HG03103 (cell line): ENCODE measurements around the gene GMPR2.

Source experiments
- ATAC-seq: cut with Tn5 transposase; IDR thresholded peaks from one replicate; pipeline ENCODE4 v1.9.1; 2021; ENCODE audit warnings: low read depth; ENCODE audit not compliant: unreplicated experiment

The GMPR2 gene

DNA sequence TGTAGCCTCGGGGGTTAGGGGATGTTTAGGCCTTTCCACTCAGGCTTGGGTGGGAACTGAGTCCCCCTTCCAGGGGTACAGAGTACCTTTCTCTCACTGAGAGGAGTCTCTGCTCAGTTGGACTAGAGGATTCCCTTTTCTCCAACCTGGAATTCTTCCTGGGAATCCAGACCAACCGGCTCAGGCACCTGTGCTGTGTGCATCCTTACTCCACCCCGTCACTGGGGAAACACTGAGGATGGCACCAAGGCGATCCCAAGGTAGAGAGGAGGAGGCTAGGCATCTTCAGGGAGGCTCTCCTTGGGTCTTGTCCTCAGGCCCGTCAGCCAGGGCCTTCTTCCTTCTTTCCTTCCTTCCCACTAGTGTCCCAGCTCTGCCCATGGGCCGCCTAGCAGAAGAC, 31.1 kb downstream of the GMPR2 start:
- no peak for ATAC-seq

DNA sequence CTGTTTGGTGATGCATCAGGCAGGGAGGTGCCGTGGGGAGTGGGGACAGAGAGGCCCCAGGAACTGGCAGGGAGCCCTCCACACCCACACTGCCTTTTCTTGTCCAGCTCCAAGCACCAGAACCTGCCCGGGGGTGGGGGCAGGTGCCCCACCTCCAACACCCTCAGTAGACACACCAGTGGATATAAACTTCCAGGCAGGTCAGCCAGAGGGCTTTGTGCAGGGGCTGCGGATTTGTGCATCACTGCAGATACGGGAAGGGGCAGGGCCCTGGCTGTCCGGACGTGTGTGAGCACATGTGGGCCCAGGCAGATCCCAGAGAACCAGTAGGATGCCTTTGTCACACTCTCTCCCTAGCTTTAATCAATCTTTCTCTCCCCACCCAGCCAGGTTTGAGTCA, 31.6 kb downstream of the GMPR2 start:
- no peak for ATAC-seq

DNA sequence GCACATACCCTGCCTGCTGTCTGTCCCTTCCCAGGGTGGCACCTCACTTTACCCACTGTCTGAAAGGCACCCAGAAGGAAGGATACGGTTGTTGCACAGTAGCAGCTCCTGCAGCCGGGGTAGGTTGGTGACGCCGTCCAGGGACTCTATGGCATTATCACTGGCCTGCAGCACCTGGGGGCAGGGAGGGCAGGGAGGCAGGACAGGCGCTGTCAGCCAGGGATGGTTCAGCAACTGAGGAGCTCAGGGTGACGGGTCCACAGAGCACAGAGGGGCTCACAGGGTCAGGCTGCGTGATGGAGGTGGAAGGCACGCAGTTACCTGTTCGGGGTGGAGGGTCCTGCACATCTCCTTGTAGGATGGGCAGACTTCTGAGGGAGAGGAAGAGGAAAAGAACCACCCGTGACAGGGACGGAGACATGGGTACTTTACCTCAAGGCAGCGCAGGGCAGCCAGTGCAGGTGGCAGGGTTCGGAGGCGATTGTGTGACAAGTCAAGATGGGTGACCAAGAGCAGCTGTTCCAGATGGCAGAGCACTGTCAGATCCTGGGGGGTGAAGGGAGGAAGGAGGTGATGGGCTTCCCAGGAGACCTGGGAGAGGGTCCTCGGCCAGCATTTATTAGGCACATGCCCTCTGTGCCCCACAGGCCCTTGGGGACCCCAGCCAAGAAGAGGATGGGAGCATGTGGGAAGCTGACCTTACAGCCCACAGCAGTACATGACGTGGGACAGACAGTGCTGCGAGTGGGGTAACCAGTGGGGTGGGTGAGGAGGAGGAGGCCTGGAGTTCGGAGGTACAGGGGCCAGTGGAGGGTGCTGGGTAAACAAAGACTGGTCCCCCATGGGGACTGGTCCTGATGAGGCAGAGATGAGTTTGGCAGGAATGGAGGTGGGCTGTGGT, 33.9 kb downstream of the GMPR2 start:
- ATAC-seq = no peak

DNA sequence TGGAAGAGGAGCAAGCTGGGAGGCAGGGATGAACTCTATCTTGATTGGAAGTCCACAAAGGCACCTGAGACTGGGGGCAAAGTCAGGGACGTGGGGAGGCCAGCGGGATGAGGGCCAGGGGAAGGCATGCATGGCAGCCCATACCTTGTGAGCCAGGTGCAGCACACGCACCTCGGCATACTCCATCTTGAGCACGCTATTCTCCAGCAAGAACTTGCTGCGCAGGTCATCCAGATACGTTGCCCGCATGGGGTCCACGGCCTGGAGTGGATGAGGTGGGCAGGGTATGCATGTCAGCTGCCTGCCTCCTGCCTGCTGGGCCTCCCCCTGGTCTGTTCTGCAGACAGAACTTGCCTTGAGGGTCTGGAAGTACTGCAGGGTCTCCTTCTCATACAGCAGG, 34.8 kb downstream of the GMPR2 start:
- no peak for ATAC-seq

DNA sequence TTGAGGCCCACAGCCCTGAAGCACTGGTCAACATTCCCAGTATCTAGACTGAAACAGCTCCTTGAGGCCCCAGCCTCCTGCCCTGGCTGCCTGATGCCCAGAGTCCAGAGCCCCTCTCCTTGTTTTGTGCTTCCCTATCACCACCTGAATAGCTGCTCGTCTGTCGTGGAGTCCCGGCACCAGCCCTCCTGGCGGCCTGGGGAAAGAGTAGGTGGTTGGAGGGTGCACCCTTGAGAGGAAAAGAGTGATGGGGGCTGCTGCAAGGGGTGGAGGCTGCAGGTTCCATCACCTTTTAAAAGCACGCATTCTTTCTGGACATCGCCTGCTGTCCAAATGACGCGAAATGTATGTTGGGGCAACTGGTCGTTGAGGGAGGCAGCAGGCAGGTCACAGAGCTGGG, 35.5 kb downstream of the GMPR2 start:
- no peak for ATAC-seq

DNA sequence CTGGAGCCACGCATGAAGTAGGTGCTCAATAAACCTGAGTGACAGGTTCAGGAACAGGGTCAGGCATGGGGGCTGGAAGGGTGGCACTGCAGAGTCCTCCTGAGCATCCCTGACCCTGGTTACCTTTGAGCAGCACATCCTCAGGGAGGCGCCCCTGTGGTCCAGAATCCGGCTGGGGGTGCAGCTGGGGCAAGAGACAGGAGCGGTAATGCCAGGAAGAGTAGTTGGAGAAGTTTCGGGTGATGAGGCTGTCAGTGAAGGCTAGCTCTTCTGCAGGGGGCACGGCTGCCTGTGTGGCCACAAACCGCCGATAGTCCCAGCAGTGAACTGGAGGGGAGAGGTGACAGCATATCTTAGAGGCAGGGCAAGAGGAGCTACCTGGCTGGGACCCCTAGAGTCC, 36.6 kb downstream of the GMPR2 start:
- no peak for ATAC-seq

DNA sequence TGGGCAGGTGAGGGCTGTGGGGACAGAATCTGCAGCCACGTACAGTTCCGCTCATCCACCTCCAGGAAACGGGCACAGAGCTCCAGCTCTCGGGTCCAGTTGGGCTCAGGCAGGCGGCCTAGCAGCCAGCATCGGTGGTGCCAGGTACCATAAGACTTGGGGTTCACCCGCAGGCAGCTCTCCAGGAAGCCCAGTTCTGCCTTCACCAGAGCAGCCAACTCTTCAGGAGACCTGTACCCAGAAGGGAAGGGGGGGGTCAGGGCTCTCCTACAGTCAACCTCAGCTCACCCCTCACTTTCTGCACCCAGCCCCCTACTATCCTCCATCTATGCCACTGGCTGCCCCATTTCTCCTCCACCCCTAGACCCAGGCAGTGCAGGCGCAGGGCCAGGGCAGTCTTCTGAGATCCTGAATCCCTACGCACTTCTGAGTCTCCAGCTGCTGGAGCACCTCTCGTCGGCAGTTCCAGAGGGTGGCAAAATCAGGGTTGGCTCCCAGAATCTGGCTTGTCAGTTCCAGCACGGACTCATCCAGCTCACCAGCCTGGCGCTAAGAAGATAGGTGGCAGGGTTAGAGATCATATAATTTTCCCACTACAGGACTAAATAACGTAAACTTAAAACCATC, 37.3 kb downstream of the GMPR2 start:
- no peak for ATAC-seq

DNA sequence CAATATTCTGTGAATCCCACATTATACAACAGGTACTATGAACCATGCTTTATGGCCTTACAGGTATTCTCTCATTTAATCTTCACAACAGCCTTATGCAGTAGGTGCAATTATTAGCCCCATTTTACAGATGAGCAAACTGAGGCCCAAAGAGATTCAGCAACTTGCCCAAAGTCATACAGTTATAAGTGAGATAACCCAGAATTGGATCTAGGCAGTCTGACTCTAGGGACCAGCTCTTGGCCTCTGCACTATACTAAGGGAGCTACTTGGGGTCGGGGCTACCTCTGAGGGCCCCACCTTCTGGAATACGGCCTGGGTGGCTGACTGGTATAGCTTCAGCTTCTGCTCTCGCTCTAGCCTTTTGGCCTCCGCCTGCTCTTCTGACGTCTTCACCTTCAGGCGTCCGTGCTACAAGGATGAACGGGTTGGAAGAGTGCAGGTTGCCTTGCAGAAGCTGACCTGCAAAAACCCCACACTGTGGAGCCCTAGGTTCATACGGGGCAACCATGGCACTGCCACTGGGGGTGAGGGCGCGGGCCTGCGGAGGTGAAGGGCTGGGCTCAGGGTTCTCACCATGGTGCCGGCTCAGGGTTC, 37.9 kb downstream of the GMPR2 start:
- no peak for ATAC-seq

DNA sequence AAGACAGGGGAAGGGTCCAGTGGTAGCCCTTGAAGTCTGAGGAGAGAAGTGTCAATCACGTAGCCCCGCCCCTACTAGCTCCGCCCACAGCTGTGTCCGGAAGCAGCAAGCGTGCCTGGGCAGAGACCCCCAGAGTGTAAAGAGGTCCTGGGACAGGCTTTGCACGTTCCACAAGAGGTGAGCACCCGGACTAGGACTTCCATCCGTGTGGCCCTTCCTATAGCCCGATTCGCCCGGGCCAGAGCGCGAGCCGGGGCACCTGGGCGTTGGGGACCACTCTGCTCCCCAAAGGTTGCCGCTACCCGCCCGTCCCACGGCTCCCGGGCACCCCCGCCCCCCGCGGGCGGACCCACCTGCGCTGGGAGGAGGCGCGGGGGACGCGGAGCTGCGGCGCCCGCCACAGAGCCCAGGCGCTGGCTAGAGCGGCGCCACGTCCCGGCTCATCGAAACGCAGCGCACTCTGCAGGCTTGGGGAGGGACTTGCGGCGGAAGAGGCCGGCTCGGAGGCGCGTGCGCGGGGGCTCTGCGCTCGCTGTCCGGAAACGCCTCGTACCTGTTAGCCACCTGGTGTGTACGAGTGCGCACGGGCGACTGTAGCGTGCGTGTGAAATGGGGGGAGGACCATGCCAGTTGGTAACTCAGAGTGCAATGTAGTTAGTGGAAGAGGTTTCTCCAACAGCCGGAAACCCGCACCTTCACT, 38.6 kb downstream of the GMPR2 start, which contains the start of gene RABGGTA:
Gene RABGGTA, minus strand, starts transcription at position 464 of the 700 bp plus-strand sequence. CDS start 482 bp downstream, outside the sequence.
- peak; percentile 79 for ATAC-seq

DNA sequence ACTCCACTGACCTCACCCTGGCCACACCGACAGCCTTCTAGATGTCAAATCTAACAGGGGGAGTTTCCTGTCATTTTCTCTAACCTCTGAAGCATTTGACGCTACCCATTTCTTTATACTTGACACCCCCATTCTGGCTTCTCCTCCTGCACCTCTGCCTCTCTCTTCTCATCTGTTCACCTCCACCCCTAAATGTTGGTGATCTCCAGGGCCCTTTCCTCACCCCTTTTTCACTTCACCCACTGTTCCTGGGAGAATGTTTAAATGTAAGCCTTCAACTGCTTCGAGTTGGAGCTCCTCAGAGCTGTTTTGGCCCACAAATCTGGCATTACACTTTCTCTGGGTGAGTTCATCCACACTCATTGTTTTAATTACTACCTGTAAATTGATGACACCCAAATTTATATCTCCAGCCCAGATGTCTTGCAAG, 39.1 kb downstream of the GMPR2 start:
- no peak for ATAC-seq

DNA sequence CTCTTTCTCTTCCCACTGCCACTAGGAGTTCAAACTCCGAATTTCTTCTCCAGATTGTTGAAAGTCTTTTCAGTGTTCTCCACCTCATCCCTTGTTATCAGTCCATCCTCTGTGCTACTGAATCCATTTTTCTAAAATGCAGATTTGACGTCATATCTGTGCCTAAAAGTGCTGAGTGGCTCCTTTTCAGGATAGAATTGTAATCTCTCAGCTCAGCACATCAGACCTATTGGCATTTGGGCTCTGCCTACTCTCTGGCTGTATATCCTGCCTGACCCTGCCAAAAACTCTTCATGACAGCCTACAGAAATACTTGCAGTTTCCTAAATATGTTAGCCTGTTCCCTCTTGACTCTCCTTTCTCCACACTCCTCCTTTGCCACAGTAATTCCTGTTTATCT, 39.7 kb downstream of the GMPR2 start:
- ATAC-seq = no peak

DNA sequence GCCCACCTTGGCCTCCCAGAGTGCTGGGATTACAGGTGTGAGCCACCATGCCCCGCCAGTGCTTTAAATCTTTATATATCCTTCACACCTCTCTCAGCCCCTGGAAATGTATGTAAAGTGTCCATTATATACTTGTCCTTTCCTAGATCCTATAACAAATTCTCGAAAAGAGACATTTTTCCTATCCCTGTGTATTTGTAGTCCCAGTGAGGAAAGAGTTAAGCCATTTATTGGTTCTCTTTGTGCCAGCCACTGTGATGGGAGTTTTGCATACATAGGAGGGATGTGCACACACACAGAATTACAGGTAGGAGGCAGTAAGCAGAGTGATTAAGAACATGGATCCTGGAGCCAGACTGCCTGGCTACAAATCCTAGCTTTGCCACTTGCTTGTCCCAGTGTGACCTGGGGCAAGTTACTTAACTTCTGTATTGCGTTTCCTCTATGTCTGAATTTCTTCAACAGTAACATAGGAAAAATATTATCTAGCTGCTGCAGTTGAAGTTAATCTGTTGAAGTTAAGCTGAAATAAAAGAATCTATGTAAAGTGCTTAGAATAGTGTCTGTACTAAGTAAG, 40.8 kb downstream of the GMPR2 start:
- no peak for ATAC-seq

DNA sequence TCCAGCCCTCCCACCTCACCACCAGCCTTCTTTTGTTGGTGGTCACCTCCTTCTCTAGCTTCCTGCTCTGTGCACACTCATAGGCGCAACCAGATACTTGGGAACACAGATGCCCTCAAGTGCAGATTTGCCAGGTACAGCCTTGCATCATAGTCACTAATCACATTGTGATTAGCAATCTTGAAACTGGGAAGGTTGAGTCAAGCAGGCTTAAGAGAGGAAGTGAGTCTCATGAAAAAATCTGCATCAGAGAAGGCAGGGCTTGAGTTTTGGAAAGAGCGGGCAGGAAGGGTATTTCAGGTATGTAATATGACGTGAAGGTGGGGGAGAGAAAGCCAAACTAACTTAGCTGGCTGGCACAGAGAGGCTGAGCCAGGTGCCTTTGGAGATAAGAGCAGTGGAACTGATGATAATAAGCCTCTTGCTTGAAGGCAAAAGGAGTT, 41.4 kb downstream of the GMPR2 start:
- ATAC-seq = peak; percentile 37

DNA sequence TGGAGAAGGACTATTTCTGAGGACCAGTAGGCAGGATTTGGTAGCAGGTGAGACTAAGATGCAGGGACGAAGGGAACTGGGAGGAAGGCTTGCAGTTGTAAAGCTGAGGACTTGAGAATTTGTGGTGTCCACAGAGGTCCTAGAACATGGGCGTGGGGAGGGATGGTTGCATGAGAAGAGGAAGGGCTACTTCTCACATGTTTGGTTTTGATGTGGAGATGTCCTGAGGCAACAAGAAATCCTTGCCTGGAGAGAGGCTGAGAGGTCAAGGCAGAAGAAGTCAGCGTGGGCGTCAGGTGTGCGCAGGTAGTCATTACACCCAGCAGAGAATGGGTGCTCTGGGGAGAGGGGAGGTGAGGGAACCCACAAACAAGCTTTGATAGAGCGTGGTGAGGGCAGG, 44.3 kb downstream of the GMPR2 start:
- ATAC-seq = no peak

DNA sequence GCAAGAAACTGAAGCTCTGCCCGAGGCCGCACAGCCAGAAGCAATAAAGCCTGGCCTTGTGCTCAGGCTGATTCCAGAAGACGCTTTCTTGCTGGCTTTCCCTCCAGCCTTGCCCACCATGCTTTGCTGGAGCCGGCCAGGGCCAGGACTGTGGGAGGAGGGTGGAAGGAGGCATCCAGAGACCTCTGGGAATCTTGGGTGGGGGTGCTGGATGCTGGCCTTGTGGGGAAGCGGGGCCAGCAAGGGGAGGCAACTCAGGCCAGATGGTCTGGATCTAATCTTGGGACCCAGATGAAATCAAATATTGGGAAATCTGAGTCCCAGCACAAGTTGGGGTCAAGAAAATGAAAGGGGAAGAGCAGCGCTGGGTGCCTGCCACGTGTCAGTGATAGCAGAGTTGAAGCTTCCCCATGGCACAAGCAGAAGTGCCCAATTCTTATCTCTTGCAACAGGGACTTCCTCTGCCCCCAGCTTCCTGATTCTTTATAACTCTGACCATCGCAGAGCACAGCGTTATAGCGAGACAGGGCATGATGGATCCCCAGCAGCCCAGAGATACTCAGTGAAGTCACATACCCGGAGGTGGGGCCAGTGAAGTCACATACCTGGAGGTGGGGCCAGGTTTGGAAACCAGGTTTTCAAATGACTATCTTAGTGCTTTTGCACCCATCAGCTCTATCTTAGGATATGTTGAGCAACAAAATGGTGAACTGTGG, 45.0 kb downstream of the GMPR2 start:
- ATAC-seq = no peak

DNA sequence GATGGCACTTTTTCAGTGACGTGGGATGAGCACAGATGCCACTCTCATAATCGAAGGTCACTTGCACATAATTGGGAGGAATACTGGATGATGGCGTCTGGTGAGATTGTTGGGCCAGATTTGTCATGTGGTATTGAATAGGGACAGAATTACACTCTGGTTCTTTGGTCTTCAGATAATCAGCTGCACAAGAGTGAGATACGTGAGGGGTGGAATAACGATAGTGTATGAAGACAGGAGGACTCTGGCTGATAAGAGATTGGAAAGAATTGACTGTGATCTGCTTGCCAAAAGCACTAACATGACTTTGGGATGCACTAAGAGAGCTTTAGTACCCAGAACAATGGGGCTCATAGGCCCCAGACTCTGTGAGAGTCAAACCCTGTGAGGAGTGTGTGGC, 45.7 kb downstream of the GMPR2 start:
- no peak for ATAC-seq

DNA sequence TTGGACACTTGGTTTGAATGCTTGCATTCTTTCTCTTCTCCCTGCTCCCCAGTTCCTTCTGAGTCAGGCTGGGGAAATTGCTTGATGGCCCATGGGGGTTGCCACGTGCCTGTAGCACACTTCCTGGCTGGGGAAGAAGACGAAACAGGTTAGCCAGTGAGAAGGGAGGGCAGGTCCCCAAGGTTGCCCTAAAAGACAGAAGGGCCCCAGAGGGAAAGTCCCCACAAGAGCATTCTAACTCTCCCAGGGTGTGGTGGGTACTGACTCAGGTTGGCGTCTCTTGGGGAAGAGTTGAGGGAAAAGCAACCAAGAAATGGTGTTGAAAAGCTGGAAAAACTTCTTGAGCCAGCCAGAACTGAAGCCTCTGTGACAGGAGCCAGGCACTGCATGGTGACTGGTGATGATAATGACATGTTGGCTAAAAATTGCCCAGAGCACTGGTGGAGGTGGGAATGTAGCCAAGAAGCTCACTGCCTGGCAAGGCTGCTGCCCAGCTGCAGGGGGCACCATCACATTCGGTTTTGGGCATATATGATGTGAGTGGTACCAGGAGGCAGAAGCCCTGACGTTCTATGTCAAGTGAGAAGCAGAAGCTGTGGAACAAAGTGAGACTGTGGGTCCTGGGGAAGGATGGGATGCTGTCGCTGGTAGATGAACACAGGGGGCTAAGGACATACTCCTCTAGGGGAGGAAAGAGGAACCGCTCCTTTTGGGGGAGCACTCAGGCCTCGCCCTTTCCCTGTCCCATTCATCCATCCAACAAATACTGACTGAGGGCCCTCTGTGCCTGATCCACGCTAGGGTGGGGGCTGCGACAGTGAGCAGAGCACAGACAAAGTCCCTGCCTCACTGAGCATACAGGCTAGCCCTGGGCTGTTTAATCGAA, 46.8 kb downstream of the GMPR2 start:
- no peak for ATAC-seq

DNA sequence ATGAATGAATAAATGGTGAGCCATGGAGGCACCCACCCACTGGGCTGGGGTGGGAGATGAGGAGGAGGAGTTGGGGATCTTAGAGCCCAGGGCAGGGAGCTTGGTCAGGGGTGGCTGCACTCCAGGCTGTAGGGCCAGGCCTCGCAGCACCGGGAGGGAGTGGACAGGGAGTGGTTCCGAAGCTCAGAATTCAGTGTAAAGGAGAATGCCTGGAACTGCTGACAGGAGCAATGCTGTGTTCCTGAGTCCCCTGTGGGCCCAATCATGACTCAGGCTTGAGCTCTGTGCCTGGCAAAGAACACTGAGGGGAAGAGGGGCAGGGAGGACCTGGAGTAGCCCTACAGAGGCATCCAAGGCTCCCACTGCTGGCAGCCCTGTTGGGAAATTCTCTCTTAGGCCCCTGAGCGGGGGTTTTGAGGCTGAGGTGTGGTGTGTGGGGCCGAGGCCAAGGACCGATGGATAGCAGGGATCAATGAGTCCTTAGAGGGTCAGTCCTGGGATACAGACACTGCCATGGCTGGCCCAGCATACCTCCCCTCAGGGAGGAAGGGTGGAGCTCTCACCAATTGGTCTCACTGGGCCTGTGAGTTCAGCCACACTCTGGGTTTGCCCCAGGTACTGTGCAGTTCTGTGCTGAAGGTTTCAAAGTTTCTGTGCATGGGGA, 48.2 kb downstream of the GMPR2 start:
- ATAC-seq = no peak
